Trophoblast cell (in vitro differentiated cells and primary cell): Measurements from ENCODE around the gene HDAC3.

Source experiments
- DNase-seq, 2 donors: peaks; one replicate each; pipeline ENCODE4 v3.0.0-alpha.2; 2016
- H2AFZ ChIP-seq: 2 replicates; pipeline ENCODE4 v1.6.1; 2013; ENCODE audit warnings: low read length, moderate library complexity, mild to moderate bottlenecking; ENCODE audit not compliant: insufficient read depth, poor library complexity
- H2AK5ac ChIP-seq: 2 replicates; pipeline ENCODE4 v1.6.1; 2013; ENCODE audit warnings: mild to moderate bottlenecking, low read length
- H2BK120ac ChIP-seq: 2 replicates; pipeline ENCODE4 v1.6.1; 2013; ENCODE audit warnings: low read length, mild to moderate bottlenecking, moderate library complexity; ENCODE audit not compliant: insufficient read depth, poor library complexity
- H2BK12ac ChIP-seq: 2 replicates; pipeline ENCODE4 v1.6.1; 2013; ENCODE audit warnings: mild to moderate bottlenecking, low read length, moderate library complexity
- H2BK5ac ChIP-seq: 2 replicates; pipeline ENCODE4 v1.6.1; 2013; ENCODE audit warnings: low read length, low read depth, moderate library complexity, mild to moderate bottlenecking; ENCODE audit not compliant: poor library complexity
- H3K14ac ChIP-seq: 2 replicates; pipeline ENCODE4 v1.6.1; 2013; ENCODE audit warnings: mild to moderate bottlenecking, low read length
- H3K18ac ChIP-seq: 2 replicates; pipeline ENCODE4 v1.6.1; 2013; ENCODE audit warnings: mild to moderate bottlenecking, low read length
- H3K23ac ChIP-seq: 2 replicates; pipeline ENCODE4 v1.6.1; 2013; ENCODE audit warnings: low read length
- H3K27ac ChIP-seq: 2 replicates; pipeline ENCODE4 v1.5.1; 2013; ENCODE audit warnings: low read depth, mild to moderate bottlenecking, inconsistent platforms, low read length, moderate library complexity
- H3K27me3 ChIP-seq: 2 replicates; pipeline ENCODE4 v1.6.1; 2013; ENCODE audit warnings: inconsistent platforms, mild to moderate bottlenecking, low read length, moderate library complexity; ENCODE audit not compliant: insufficient read depth
- H3K36me3 ChIP-seq, 2 experiments: 1 replicate in 1 of 2; 2 replicates in 1 of 2; pipeline ENCODE4 v1.6.1; 2013; ENCODE audit warnings: low read length in 2 of 2, mild to moderate bottlenecking in 2 of 2, moderate library complexity in 1 of 2; ENCODE audit not compliant: insufficient read depth in 2 of 2, control insufficient read depth in 1 of 2
- H3K4ac ChIP-seq: 2 replicates; pipeline ENCODE4 v1.6.1; 2013; ENCODE audit warnings: low read depth, mild to moderate bottlenecking, low read length, moderate library complexity
- H3K4me1 ChIP-seq, 2 experiments: 1 replicate in 1 of 2; 2 replicates in 1 of 2; pipeline ENCODE4 v1.6.1; 2013; ENCODE audit warnings: low read length in 2 of 2, mild to moderate bottlenecking in 2 of 2, moderate library complexity in 1 of 2; ENCODE audit not compliant: insufficient read depth in 2 of 2, control insufficient read depth in 1 of 2
- H3K4me2 ChIP-seq: 2 replicates; pipeline ENCODE4 v1.6.1; 2013; ENCODE audit warnings: inconsistent platforms, mild to moderate bottlenecking, low read length, moderate library complexity
- H3K4me3 ChIP-seq: 2 replicates; pipeline ENCODE4 v1.5.1; 2013; ENCODE audit warnings: mild to moderate bottlenecking, low read depth, low read length, inconsistent platforms
- H3K79me1 ChIP-seq: one replicate; pipeline ENCODE4 v1.6.1; 2013; ENCODE audit warnings: low read length
- H3K79me2 ChIP-seq: 2 replicates; pipeline ENCODE4 v1.6.1; 2013; ENCODE audit warnings: low read length, mild to moderate bottlenecking; ENCODE audit not compliant: control insufficient read depth, insufficient read depth, poor library complexity
- H3K9ac ChIP-seq: 2 replicates; pipeline ENCODE4 v1.6.1; 2013; ENCODE audit warnings: mild to moderate bottlenecking, low read length
- H3K9me3 ChIP-seq: 2 replicates; pipeline ENCODE4 v1.6.1; 2013; ENCODE audit warnings: low read depth, mild to moderate bottlenecking, control low read depth, inconsistent platforms, low read length; ENCODE audit not compliant: insufficient read depth
- H4K12ac ChIP-seq: 2 replicates; pipeline ENCODE4 v1.6.1; 2013; ENCODE audit warnings: low read depth, mild to moderate bottlenecking, low read length, moderate library complexity
- H4K8ac ChIP-seq: 2 replicates; pipeline ENCODE4 v1.6.1; 2013; ENCODE audit warnings: low read depth, mild to moderate bottlenecking, low read length, moderate library complexity
- H4K91ac ChIP-seq: one replicate; pipeline ENCODE4 v1.6.1; 2013; ENCODE audit warnings: low read depth, mild to moderate bottlenecking, low read length, moderate library complexity
- whole genome bisulfite sequencing: extraction: QIAGEN DNeasy Blood & Tissue Kit; methylation state at CpG from one replicate; pipeline ENCODE4 v1.1.7; 2013; ENCODE audit warnings: missing lambda C conversion rate; ENCODE audit not compliant: insufficient read length, insufficient coverage; ENCODE audit errors: extremely low coverage; 5-methylcytosine and 5-hydroxymethylcytosine counted together

HDAC3 gene

DNA sequence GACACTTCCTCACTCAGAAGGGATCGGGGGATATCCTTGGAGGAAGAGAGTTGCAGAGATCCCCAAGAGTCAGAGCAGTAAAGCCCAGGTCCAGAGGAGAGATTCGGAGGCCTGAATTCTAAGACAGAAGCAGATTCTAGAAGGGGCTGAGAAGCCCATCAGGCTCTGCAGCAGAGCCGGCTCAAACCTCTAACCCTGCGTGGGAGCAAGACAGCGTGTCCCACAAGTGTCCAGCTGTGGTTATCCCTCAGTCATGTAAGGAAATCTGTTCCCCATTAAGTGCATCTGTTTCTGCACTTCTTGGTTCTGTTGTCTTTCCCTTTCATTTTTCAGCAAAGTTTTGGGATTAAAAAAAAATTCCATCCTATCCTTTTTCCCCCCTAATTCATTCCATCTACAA lies 13.0 kb downstream of the HDAC3 start:
- H3K23ac ChIP-seq = no peak overlapping the region
- H3K27me3 ChIP-seq = no peaks in the 10 kb centered on the region
- no peak overlapping the region for H2AK5ac ChIP-seq
- no peak overlapping the region for H2BK12ac ChIP-seq
- no peak overlapping the region for H2BK120ac ChIP-seq
- no peak overlapping the region for H3K9ac ChIP-seq
- H4K12ac ChIP-seq = no peak overlapping the region
- H3K9me3 ChIP-seq = no peaks in the 10 kb centered on the region
- H4K8ac ChIP-seq = no peak overlapping the region
- no peak overlapping the region for H2BK5ac ChIP-seq
- DNase-seq = no peak
- H3K79me2 ChIP-seq = peaks cover 1% of the 10 kb centered on the region
- H3K18ac ChIP-seq = no peak overlapping the region
- WGBS = no CpG with 5 or more reads among the region's 5 CpGs
- no peaks in the 10 kb centered on the region for H3K4me1 ChIP-seq
- H3K4ac ChIP-seq = no peak overlapping the region
- peaks cover 34 to 45% of the 10 kb centered on the region in 2 experiments for H3K36me3 ChIP-seq
- H2AFZ ChIP-seq = no peak overlapping the region
- no peak overlapping the region for H3K14ac ChIP-seq
- peaks cover 1% of the 10 kb centered on the region for H3K79me1 ChIP-seq
- no peak overlapping the region for H3K27ac ChIP-seq
- H3K4me2 ChIP-seq = no peak overlapping the region
- H4K91ac ChIP-seq = no peak overlapping the region
- no peak overlapping the region for H3K4me3 ChIP-seq

DNA sequence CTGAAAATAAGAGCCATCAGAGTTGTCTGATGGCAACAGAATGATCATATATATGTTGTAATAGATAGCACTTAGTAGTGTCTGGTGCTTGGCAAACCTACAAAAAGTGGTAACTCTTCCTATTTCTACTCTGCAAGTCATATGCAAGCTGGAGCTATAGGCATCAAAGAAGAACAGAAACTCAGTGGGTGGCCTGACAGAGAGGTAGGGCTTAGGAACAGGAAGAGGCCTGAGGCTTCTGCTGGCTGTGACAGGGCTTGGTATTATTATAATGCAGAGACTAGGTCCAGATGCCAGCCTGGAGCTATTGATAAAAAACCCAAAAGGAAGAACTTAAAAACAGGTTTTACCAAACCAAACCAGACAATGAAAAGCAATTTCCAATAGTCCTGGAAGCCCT lies 13.5 kb downstream of the HDAC3 start:
- no peak overlapping the region for H3K27ac ChIP-seq
- no peak overlapping the region for H4K12ac ChIP-seq
- H3K4me3 ChIP-seq = no peak overlapping the region
- H3K14ac ChIP-seq = no peak overlapping the region
- H4K8ac ChIP-seq = no peak overlapping the region
- H4K91ac ChIP-seq = no peak overlapping the region
- no peaks in the 10 kb centered on the region for H3K9me3 ChIP-seq
- H3K79me1 ChIP-seq = peaks cover 5% of the 10 kb centered on the region
- H2AFZ ChIP-seq = no peak overlapping the region
- no peaks in the 10 kb centered on the region for H3K27me3 ChIP-seq
- no peak overlapping the region for H2BK5ac ChIP-seq
- H3K9ac ChIP-seq = no peak overlapping the region
- no peak overlapping the region for H3K23ac ChIP-seq
- H2BK120ac ChIP-seq = no peak overlapping the region
- H3K79me2 ChIP-seq = peaks cover 5% of the 10 kb centered on the region
- no peak overlapping the region for H2AK5ac ChIP-seq
- no peaks in the 10 kb centered on the region for H3K4me1 ChIP-seq
- no peak overlapping the region for H2BK12ac ChIP-seq
- no peak overlapping the region for H3K4ac ChIP-seq
- no peak overlapping the region for H3K4me2 ChIP-seq
- no peak overlapping the region for H3K18ac ChIP-seq
- peaks cover 31 to 40% of the 10 kb centered on the region in 2 experiments for H3K36me3 ChIP-seq
- no peak for DNase-seq

DNA sequence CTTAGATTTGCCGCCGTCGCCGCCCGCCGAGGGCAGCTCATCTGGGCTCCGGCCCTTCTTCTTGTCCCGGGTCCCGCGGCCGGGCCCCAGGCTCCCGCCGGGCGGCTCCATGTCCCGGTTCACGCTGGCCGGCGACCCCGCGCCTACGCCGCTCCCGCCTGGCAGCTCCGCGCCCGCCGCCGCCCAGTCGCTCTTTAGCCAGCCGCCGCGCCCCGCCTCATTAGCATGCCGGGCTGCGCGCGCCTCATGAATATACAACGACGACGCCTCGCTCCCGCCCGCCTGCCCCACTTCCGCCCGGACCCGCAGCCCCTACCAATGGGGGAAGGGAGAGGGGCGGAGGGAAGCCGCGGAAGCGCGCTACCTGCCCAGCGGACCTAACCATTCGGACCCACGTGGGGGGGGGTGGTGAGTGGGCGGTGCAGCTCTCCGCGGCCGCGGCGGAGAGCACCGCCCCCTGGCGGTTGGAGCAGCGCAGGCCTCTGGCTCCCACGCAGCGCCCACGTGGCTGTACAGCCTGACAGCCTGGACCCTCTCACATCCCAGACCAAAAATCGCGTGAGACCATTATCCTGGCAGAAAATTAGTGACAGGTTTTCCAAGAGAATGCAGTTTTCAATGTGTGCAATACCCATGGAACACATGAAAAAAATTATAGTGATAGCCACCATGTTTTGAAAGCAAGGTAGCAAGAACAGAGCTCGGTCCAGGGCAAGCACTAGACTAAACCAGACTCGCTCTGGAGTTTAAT lies 17.7 kb downstream of the HDAC3 start, which contains the start of gene DIAPH1:
DIAPH1 (minus strand) TSS at position 197 of the 751 bp plus-strand sequence; CDS start at position 111, 86 bp downstream.
- H3K4me1 ChIP-seq = no peaks in the 10 kb centered on the region
- peak within 1 kb of the TSS; percentile 12 for H2AFZ ChIP-seq
- no peaks in the 10 kb centered on the region for H3K9me3 ChIP-seq
- peaks cover 11 to 20% of the 10 kb centered on the region in 2 experiments for H3K36me3 ChIP-seq
- peak within 1 kb of the TSS; percentile 13 for H4K8ac ChIP-seq
- no peak within 1 kb of the TSS for H3K23ac ChIP-seq
- H2BK12ac ChIP-seq = no peak within 1 kb of the TSS
- H2AK5ac ChIP-seq = no peak within 1 kb of the TSS
- DNase-seq = peak; percentile 97
- H3K14ac ChIP-seq = peak within 1 kb of the TSS; percentile 38
- peak within 1 kb of the TSS; percentile 87 for H3K4me3 ChIP-seq
- peak within 1 kb of the TSS; percentile 45 for H2BK120ac ChIP-seq
- H4K91ac ChIP-seq = peak within 1 kb of the TSS; percentile 28
- peak within 1 kb of the TSS; percentile 87 for H3K27ac ChIP-seq
- WGBS = no CpG with 5 or more reads among the region's 70 CpGs
- peak within 1 kb of the TSS; percentile 54 for H3K18ac ChIP-seq
- H3K27me3 ChIP-seq = no peaks in the 10 kb centered on the region
- H3K9ac ChIP-seq = peak within 1 kb of the TSS; percentile 96
- peak within 1 kb of the TSS; percentile 78 for H2BK5ac ChIP-seq
- H3K79me1 ChIP-seq = peaks cover 5% of the 10 kb centered on the region
- peaks cover 13% of the 10 kb centered on the region for H3K79me2 ChIP-seq
- peak within 1 kb of the TSS; percentile 53 for H3K4ac ChIP-seq
- H4K12ac ChIP-seq = peak within 1 kb of the TSS; percentile 43
- peak within 1 kb of the TSS; percentile 72 for H3K4me2 ChIP-seq

DNA sequence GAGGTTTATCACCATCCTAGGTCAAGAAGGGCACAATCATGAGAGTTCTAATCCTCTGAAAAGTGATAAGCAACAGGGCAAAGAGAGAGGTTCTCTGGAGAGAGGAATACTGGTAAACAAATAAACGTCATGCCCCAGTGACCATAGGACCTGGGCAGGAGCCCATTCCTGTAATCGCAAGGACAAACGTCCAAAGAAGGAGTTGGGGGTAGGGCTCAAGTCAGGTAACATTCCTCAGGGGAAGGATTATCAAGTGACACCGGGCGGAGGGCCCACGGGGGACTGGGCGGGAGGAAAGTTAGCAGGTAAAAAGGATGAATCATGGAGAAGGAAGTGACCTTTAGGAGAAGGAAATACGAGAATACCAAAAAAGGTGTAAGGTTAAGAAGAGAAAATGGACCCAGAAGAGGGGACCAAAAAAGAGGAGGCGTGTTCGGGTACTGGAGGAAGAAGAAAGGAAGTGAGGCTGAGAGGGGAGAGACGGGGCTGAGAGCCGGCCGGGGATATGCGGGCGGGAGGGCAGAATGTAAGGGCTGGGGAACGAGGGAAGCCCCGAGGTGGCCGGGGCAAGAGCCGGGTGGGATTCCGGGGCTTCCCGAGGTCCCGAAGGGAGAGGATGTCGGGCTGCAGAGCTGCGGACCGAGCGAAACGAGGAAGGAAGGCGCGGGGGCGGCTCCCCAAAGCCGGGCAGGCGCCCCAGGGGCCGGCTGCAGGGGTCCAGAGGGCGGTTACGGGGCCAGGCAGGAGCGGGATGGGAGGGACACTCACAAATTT lies 18.4 kb downstream of the HDAC3 start:
- no peak overlapping the region for H2BK12ac ChIP-seq
- peaks cover 5% of the 10 kb centered on the region for H3K79me1 ChIP-seq
- peak overlapping the region; percentile 72 for H3K4me2 ChIP-seq
- H3K4me1 ChIP-seq = no peaks in the 10 kb centered on the region
- peak overlapping the region; percentile 43 for H4K12ac ChIP-seq
- H3K14ac ChIP-seq = peak overlapping the region; percentile 38
- DNase-seq = peak; percentile 82 to 92
- WGBS = no CpG with 5 or more reads among the region's 36 CpGs
- H2BK5ac ChIP-seq = peak overlapping the region; percentile 78
- H3K27ac ChIP-seq = peak overlapping the region; percentile 87
- H3K79me2 ChIP-seq = peaks cover 15% of the 10 kb centered on the region
- H2BK120ac ChIP-seq = peak overlapping the region; percentile 45
- peak overlapping the region; percentile 54 for H3K18ac ChIP-seq
- peak overlapping the region; percentile 87 for H3K4me3 ChIP-seq
- H2AFZ ChIP-seq = peak overlapping the region; percentile 12
- peak overlapping the region; percentile 28 for H4K91ac ChIP-seq
- H3K4ac ChIP-seq = peak overlapping the region; percentile 13
- peak overlapping the region; percentile 13 for H4K8ac ChIP-seq
- H3K36me3 ChIP-seq = peaks cover 8 to 15% of the 10 kb centered on the region in 2 experiments
- peak overlapping the region; percentile 96 for H3K9ac ChIP-seq
- H2AK5ac ChIP-seq = no peak overlapping the region
- H3K9me3 ChIP-seq = no peaks in the 10 kb centered on the region
- H3K27me3 ChIP-seq = no peaks in the 10 kb centered on the region
- no peak overlapping the region for H3K23ac ChIP-seq
